Hepatocyte (in vitro differentiated cells): ENCODE data around the gene CHCHD6. TPM values are rescaled to one million over a fixed set of nuclear protein-coding genes. Genes with fewer than 3 reads are reported as not detected.

Source experiments
- DNase-seq: peaks from one replicate; pipeline ENCODE4 v3.0.0-alpha.2; 2016; ENCODE audit warnings: low spot score
- H2AFZ ChIP-seq: fragments of 200-600 bp; sonication (generic); 2 replicates; pipeline ENCODE4 v1.6.0; 2016; ENCODE audit warnings: antibody characterized with exemption, mild to moderate bottlenecking
- H3K27ac ChIP-seq: fragments of 200-600 bp; sonication (generic); 2 replicates; pipeline ENCODE4 v1.5.1; 2016; ENCODE audit warnings: mild to moderate bottlenecking
- H3K27me3 ChIP-seq: fragments of 200-600 bp; sonication (generic); 2 replicates; pipeline ENCODE4 v1.6.1; 2016
- H3K36me3 ChIP-seq: fragments of 200-600 bp; sonication (generic); replicated peaks from 2 replicates; pipeline ENCODE4 v1.5.1; 2016; ENCODE audit warnings: low read depth; ENCODE audit not compliant: insufficient read depth
- H3K4me1 ChIP-seq: fragments of 200-600 bp; sonication (generic); 2 replicates; pipeline ENCODE4 v1.5.1; 2016; ENCODE audit warnings: mild to moderate bottlenecking, moderate library complexity; ENCODE audit not compliant: insufficient read depth
- H3K4me2 ChIP-seq: fragments of 200-600 bp; sonication (generic); 2 replicates; pipeline ENCODE4 v1.6.0; 2016
- H3K4me3 ChIP-seq: fragments of 200-600 bp; sonication (generic); 2 replicates; pipeline ENCODE4 v1.5.1; 2016; ENCODE audit warnings: mild to moderate bottlenecking
- H3K79me2 ChIP-seq: fragments of 200-600 bp; sonication (generic); 2 replicates; pipeline ENCODE4 v1.6.0; 2017; ENCODE audit warnings: mild to moderate bottlenecking
- H3K9me2 ChIP-seq: fragments of 200-600 bp; sonication (generic); replicated peaks from 2 replicates; pipeline ENCODE4 v1.6.0; 2017; ENCODE audit warnings: mild to moderate bottlenecking; ENCODE audit not compliant: insufficient read depth
- H3K9me3 ChIP-seq: fragments of 200-600 bp; sonication (generic); 2 replicates; pipeline ENCODE4 v1.5.1; 2016; ENCODE audit warnings: low read depth, mild to moderate bottlenecking
- H4K20me1 ChIP-seq: fragments of 200-600 bp; sonication (generic); 2 replicates; pipeline ENCODE4 v1.6.0; 2016; ENCODE audit warnings: mild to moderate bottlenecking; ENCODE audit not compliant: insufficient read depth, poor library complexity, severe bottlenecking
- CTCF ChIP-seq: fragments of 200-600 bp; sonication (generic); IDR thresholded peaks from 2 replicates; pipeline ENCODE4 v1.5.1; 2016; ENCODE audit warnings: antibody characterized with exemption, mild to moderate bottlenecking; ENCODE audit not compliant: poor library complexity
- EZH2 ChIP-seq: fragments of 200-600 bp; sonication (generic); IDR thresholded peaks from 2 replicates; pipeline ENCODE4 v1.6.1; 2016; ENCODE audit warnings: antibody characterized with exemption, mild to moderate bottlenecking, borderline replicate concordance
- EZH2phosphoT487 ChIP-seq: fragments of 200-600 bp; sonication (generic); IDR thresholded peaks from one replicate; pipeline ENCODE4 v1.6.1; 2018; ENCODE audit warnings: antibody characterized with exemption, mild to moderate bottlenecking, low read depth, moderate library complexity; ENCODE audit not compliant: unreplicated experiment, severe bottlenecking
- WGBS: methylation state at CpG from one replicate; pipeline ENCODE4 v1.1.6; 2016; ENCODE audit warnings: low lambda C conversion rate; ENCODE audit errors: missing lambda C conversion rate; 5-methylcytosine and 5-hydroxymethylcytosine counted together
- polyA plus RNA-seq: library from polyadenylated mRNA; unstranded; fragments of >200 nt; fragmentation: Nextera tagmentation; extraction: Ambion mirVana; gene quantifications from 2 replicates; pipeline ENCODE4 v1.2.1, GENCODE V29; 2016
- total RNA-seq: library from RNA; depleted of rRNA; stranded (reverse); fragments of >200 nt; gene quantifications from 2 replicates; pipeline ENCODE4 v1.2.3, GENCODE V29; 2014

Gene CHCHD6
- total and polyA plus RNA-seq, 2 experiments from 2014 or later, result 13.8 to 19.7 TPM

GRCh38 chr3:126696701-126697267, 7.3 kb upstream of the CHCHD6 start:
- Histone ChIP-seq H3K9me2 (no peaks in the 10 kb centered on the region), H3K4me1 (no peaks in the 10 kb centered on the region), H3K9me3 (no peaks in the 10 kb centered on the region), H3K27me3 (peaks cover 10% of the 10 kb centered on the region), H2AFZ (no peak overlapping the region), H3K4me3 (no peak overlapping the region), H3K27ac (no peak overlapping the region), H4K20me1 (no peaks in the 10 kb centered on the region), H3K79me2 (no peaks in the 10 kb centered on the region), H3K4me2 (no peak overlapping the region), H3K36me3 (no peaks in the 10 kb centered on the region)
- 86% methylated on average over 5 of the region's 5 CpGs for WGBS
- DNase-seq, result no peak
- TF ChIP-seq EZH2phosphoT487 (no peak), CTCF (no peak), EZH2 (no peak)

GRCh38 chr3:126699011-126699410, 5.0 kb upstream of the CHCHD6 start:
- no peak overlapping the region for H3K27ac ChIP-seq
- TF ChIP-seq CTCF (no peak), EZH2 (no peak), EZH2phosphoT487 (no peak)
- no peaks in the 10 kb centered on the region for H4K20me1 ChIP-seq
- WGBS, result 85% methylated on average over 7 of the region's 7 CpGs
- H3K36me3 ChIP-seq, result no peaks in the 10 kb centered on the region
- H3K9me2 ChIP-seq, result no peaks in the 10 kb centered on the region
- H3K4me2 ChIP-seq, result no peak overlapping the region
- H3K9me3 ChIP-seq, result no peaks in the 10 kb centered on the region
- peaks cover 6% of the 10 kb centered on the region for H3K27me3 ChIP-seq
- H3K79me2 ChIP-seq, result no peaks in the 10 kb centered on the region
- no peaks in the 10 kb centered on the region for H3K4me1 ChIP-seq
- H3K4me3 ChIP-seq, result no peak overlapping the region
- no peak for DNase-seq
- no peak overlapping the region for H2AFZ ChIP-seq

GRCh38 chr3:126704494-126705214, 614 bp downstream of the CHCHD6 start:
- 16% methylated on average over 34 of the region's 44 CpGs for WGBS

More at GRCh38 chr3:126704494-126705214, 614 bp downstream of the CHCHD6 start:
- no peaks in the 10 kb centered on the region for H3K9me3 ChIP-seq
- peak overlapping the region; percentile 95 for H3K4me2 ChIP-seq
- H3K27me3 ChIP-seq, result no peaks in the 10 kb centered on the region
- no peak overlapping the region for H3K27ac ChIP-seq
- DNase-seq, result no peak
- peak overlapping the region; percentile 77 for H3K4me3 ChIP-seq
- H3K79me2 ChIP-seq, result peaks cover 24% of the 10 kb centered on the region
- no peaks in the 10 kb centered on the region for H4K20me1 ChIP-seq
- no peaks in the 10 kb centered on the region for H3K9me2 ChIP-seq
- no peaks in the 10 kb centered on the region for H3K4me1 ChIP-seq
- TF ChIP-seq CTCF (no peak), EZH2phosphoT487 (no peak), EZH2 (no peak)
- H2AFZ ChIP-seq, result peak overlapping the region; percentile 97
- H3K36me3 ChIP-seq, result no peaks in the 10 kb centered on the region
